GM12878 (cell line): ENCODE results near the gene ANO6. TPM values are rescaled to one million over a fixed set of nuclear protein-coding genes. Genes with fewer than 3 reads are reported as not detected.

Experiments
- ATAC-seq: fragments of 200-7000 bp; cut with Tn5 transposase; 3 replicates; pipeline ENCODE4 v1.9.1; 2020; ENCODE audit warnings: mild to moderate bottlenecking, moderate library complexity
- BruUV-seq: library from RNA; stranded (reverse); fragments of 400-500 nt; replicated peaks from 2 replicates; lab custom pipeline; 2021; lab: Mats Ljungman, UMichigan
- CTCF ChIA-PET: fragments of 300-600 bp; sonication (Branson Sonifier 250); formaldehyde crosslinking; extraction: SDS; loops from one replicate; lab custom pipeline; 2021; ENCODE audit warnings: inconsistent platforms; lab: Yijun Ruan, JAX
- POLR2A ChIA-PET: fragments of 350-600 bp; formaldehyde crosslinking; extraction: SDS; loops from one replicate; lab custom pipeline; 2021; ENCODE audit warnings: inconsistent platforms; lab: Charles Lee
- RAD21 ChIA-PET: fragments of 300-600 bp; sonication (Branson Sonifier 250); formaldehyde crosslinking; loops from one replicate; lab custom pipeline; 2023; ENCODE audit warnings: antibody characterized with exemption; ENCODE audit not compliant: unreplicated experiment; lab: Charles Lee
- SMC1A ChIA-PET: fragments of 300-600 bp; sonication (Branson Sonifier 250); formaldehyde crosslinking; loops from one replicate; lab custom pipeline; 2023; ENCODE audit not compliant: unreplicated experiment, uncharacterized antibody; lab: Charles Lee
- DNase-seq: peaks from one replicate; pipeline ENCODE4 v3.0.0-alpha.2; 2011; ENCODE audit warnings: low read depth, low spot score
- FAIRE-seq: peaks from 3 replicates; lab custom pipeline; 2011; peaks lifted over from hg19 to GRCh38; lab: Jason Lieb, UNC
- H2AFZ ChIP-seq: 2 replicates; pipeline ENCODE4 v1.6.0; 2011; ENCODE audit warnings: low read depth, low read length, control low read depth; ENCODE audit not compliant: control insufficient read depth
- H3K27ac ChIP-seq: 2 replicates; pipeline ENCODE4 v1.5.1; 2011; ENCODE audit warnings: control low read depth; ENCODE audit not compliant: control insufficient read depth, insufficient read depth
- H3K27me3 ChIP-seq, 2 experiments: replicated peaks in 1 of 2; 2 replicates each; pipeline versions ENCODE4 v1.6.0 to v1.6.1; 2011; ENCODE audit warnings: low read length in 1 of 2; ENCODE audit not compliant: control insufficient read depth in 2 of 2, insufficient read depth in 2 of 2
- H3K36me3 ChIP-seq, 2 experiments: 2 replicates each; pipeline ENCODE4 v1.5.1; 2011; ENCODE audit warnings: low read length in 1 of 2; ENCODE audit not compliant: control insufficient read depth in 2 of 2, insufficient read depth in 2 of 2
- H3K4me1 ChIP-seq: 2 replicates; pipeline ENCODE4 v1.6.1; 2011; ENCODE audit warnings: mild to moderate bottlenecking, low read length, moderate library complexity, mixed read lengths; ENCODE audit not compliant: control insufficient read depth, insufficient read depth
- H3K4me2 ChIP-seq: 2 replicates; pipeline ENCODE4 v1.6.0; 2011; ENCODE audit warnings: control low read depth; ENCODE audit not compliant: control insufficient read depth, insufficient read depth
- H3K4me3 ChIP-seq: fragments of 200-600 bp; sonication (generic); 2 replicates; pipeline ENCODE4 v1.5.1; 2016
- H3K79me2 ChIP-seq: 2 replicates; pipeline ENCODE4 v1.6.0; 2011; ENCODE audit warnings: low read length; ENCODE audit not compliant: control insufficient read depth, insufficient read depth
- H3K9ac ChIP-seq: 2 replicates; pipeline ENCODE4 v1.8.0; 2011; ENCODE audit warnings: low read length, control low read depth, mixed read lengths; ENCODE audit not compliant: control insufficient read depth, insufficient read depth
- H3K9me3 ChIP-seq: replicated peaks from 3 replicates; pipeline ENCODE4 v1.5.1; 2011; ENCODE audit warnings: mild to moderate bottlenecking, low read length; ENCODE audit not compliant: control insufficient read depth, insufficient read depth
- H4K20me1 ChIP-seq: 2 replicates; pipeline ENCODE4 v1.6.0; 2011; ENCODE audit not compliant: control insufficient read depth, insufficient read depth
- BHLHE40 ChIP-seq, 2 experiments: fragments of 450-650 bp in 1 of 2; IDR thresholded peaks; 2 replicates each; pipeline ENCODE4 v1.6.1; 2011 to 2017; ENCODE audit warnings: low read depth in 2 of 2, borderline replicate concordance in 1 of 2, improper control_type of control experiment in 1 of 2, low read length in 1 of 2, mild to moderate bottlenecking in 1 of 2
- CBX3 ChIP-seq: fragments of 200-600 bp; sonication (generic); IDR thresholded peaks from 2 replicates; pipeline ENCODE4 v1.6.1; 2016; ENCODE audit warnings: low read depth, borderline replicate concordance
- CEBPB ChIP-seq, 2 experiments: fragments of 150-350 bp in 1 of 2; IDR thresholded peaks; 2 replicates each; pipeline ENCODE4 v1.6.1; 2012 to 2014; ENCODE audit warnings: low read depth in 2 of 2, low read length in 2 of 2, borderline replicate concordance in 1 of 2, inconsistent platforms in 1 of 2
- CHD2 ChIP-seq: IDR thresholded peaks from 2 replicates; pipeline ENCODE4 v1.6.1; 2011; ENCODE audit warnings: low read depth, low read length, improper control_type of control experiment, borderline replicate concordance
- CHD4 ChIP-seq: fragments of 200-600 bp; sonication (generic); IDR thresholded peaks from 2 replicates; pipeline ENCODE4 v1.6.1; 2016; ENCODE audit warnings: mild to moderate bottlenecking
- EP300 ChIP-seq, 2 experiments: fragments of 150-350 bp in 1 of 2; IDR thresholded peaks; 2 replicates each; pipeline ENCODE4 v1.6.1; 2011 to 2012; ENCODE audit warnings: low read depth in 2 of 2, low read length in 2 of 2, borderline replicate concordance in 1 of 2, improper control_type of control experiment in 1 of 2, inconsistent platforms in 1 of 2; ENCODE audit not compliant: control insufficient read depth in 1 of 2
- ETV6 ChIP-seq, 2 experiments: fragments of 450-650 bp in 1 of 2; IDR thresholded peaks in 1 of 2; conservative IDR thresholded peaks in 1 of 2; 2 replicates each; pipeline ENCODE4 v1.6.1; 2014; ENCODE audit warnings: antibody characterized with exemption in 1 of 2, borderline replicate concordance in 1 of 2, low read depth in 1 of 2, mild to moderate bottlenecking in 1 of 2, moderate library complexity in 1 of 2
- FOS ChIP-seq: IDR thresholded peaks from 3 replicates; pipeline ENCODE4 v1.6.1; 2011; ENCODE audit warnings: borderline replicate concordance; ENCODE audit not compliant: insufficient read length; ENCODE audit errors: extremely low read depth
- IRF5 ChIP-seq: fragments of 450-650 bp; IDR thresholded peaks from 2 replicates; pipeline ENCODE4 v1.6.1; 2017; ENCODE audit warnings: borderline replicate concordance
- NRF1 ChIP-seq: conservative IDR thresholded peaks from 2 replicates; pipeline ENCODE4 v1.6.1; 2011; ENCODE audit warnings: mild to moderate bottlenecking, low read depth, low read length, improper control_type of control experiment
- RAD21 ChIP-seq: IDR thresholded peaks from 2 replicates; pipeline ENCODE4 v1.6.1; 2011; ENCODE audit warnings: mild to moderate bottlenecking, low read depth, low read length, moderate library complexity; ENCODE audit not compliant: insufficient read depth
- RFX5 ChIP-seq: IDR thresholded peaks from 2 replicates; pipeline ENCODE4 v1.6.1; 2011; ENCODE audit warnings: low read depth, low read length, improper control_type of control experiment
- SMC3 ChIP-seq: IDR thresholded peaks from 2 replicates; pipeline ENCODE4 v1.6.1; 2011; ENCODE audit warnings: low read length, improper control_type of control experiment, borderline replicate concordance
- ZNF622 ChIP-seq: fragments of 450-650 bp; IDR thresholded peaks from 2 replicates; pipeline ENCODE4 v1.6.1; 2017; ENCODE audit warnings: mild to moderate bottlenecking, inconsistent platforms
- WGBS: methylation state at CpG from one replicate; pipeline ENCODE4 v1.1.6; 2016; ENCODE audit warnings: low lambda C conversion rate; ENCODE audit not compliant: insufficient replicate concordance, insufficient coverage; ENCODE audit errors: missing lambda C conversion rate; 5-methylcytosine and 5-hydroxymethylcytosine counted together
- in situ Hi-C: fragments of 300-500 bp; cut with MboI; formaldehyde crosslinking; loops from 9 replicates; pipeline ENCODE4 v1.14.3; 2018; ENCODE audit warnings: mixed read lengths
- intact Hi-C: fragments of 100-400 bp; cut with micrococcal nuclease; formaldehyde crosslinking; loops from one replicate; pipeline ENCODE4 v1.14.2; 2022; ENCODE audit not compliant: unreplicated experiment
- polyA plus RNA-seq, 11 experiments: library from polyadenylated mRNA; depleted of rRNA in 4 of 11; unstranded in 6 of 11; stranded (reverse) in 5 of 11; fragments of >200 nt; fragmentation: Nextera tagmentation in 4 of 11; fragmentation: Illumina TruSeq in 1 of 11; extraction: Ambion mirVana in 4 of 11; extraction: Trizol in 1 of 11; gene quantifications; 1 replicate in 1 of 11; 2 replicates in 10 of 11; pipeline versions ENCODE4 v1.2.1 to v1.2.3, GENCODE V29; 2011 to 2016; ENCODE audit warnings: inconsistent platforms in 2 of 11, missing spikeins in 2 of 11, low read depth in 1 of 11
- total RNA-seq, 4 experiments: library from RNA; depleted of rRNA in 3 of 4; stranded (reverse); fragments of >200 nt in 3 of 4; fragmentation: Illumina TruSeq in 1 of 4; extraction: Trizol in 1 of 4; gene quantifications; 2 replicates each; pipeline versions ENCODE4 v1.2.1 to v1.2.3, GENCODE V29; 2013 to 2021
- TF ChIP-seq, protein P1 (sequence below): IDR thresholded peaks from 2 replicates; pipeline ENCODE4 v1.6.1; 2012; ENCODE audit warnings: mild to moderate bottlenecking, low read depth, low read length
- TF ChIP-seq, protein P2 (sequence below), 3 experiments: IDR thresholded peaks in 2 of 3; conservative IDR thresholded peaks in 1 of 3; 2 replicates each; pipeline ENCODE4 v1.5.1; 2011; ENCODE audit warnings: low read depth in 3 of 3, low read length in 3 of 3, mild to moderate bottlenecking in 3 of 3, control low read depth in 2 of 3, moderate library complexity in 2 of 3, inconsistent platforms in 1 of 3, mixed read lengths in 1 of 3; ENCODE audit not compliant: control insufficient read depth in 2 of 3, insufficient read depth in 1 of 3; ENCODE audit errors: extremely low read depth in 1 of 3

ANO6 gene
- total and polyA plus RNA-seq, 10 of the 15 experiments (the other 5 are each of a cell fraction or from before 2014, with no cell fraction given), result 4.6 to 30.3 (median 26.0) TPM

- DNase-seq (no peak), FAIRE-seq (no peak), ATAC-seq (0 out of 3 replicates have a peak, but pooled peaks have one; percentile 28)
- H3K79me2 ChIP-seq, result no peaks in the 10 kb centered on the region
- H3K9ac ChIP-seq, result no peak overlapping the region
- H3K4me1 ChIP-seq, result no peaks in the 10 kb centered on the region
- no peak overlapping the region for H3K4me3 ChIP-seq
- H4K20me1 ChIP-seq, result no peaks in the 10 kb centered on the region
- no peaks in the 10 kb centered on the region for H3K27me3 ChIP-seq
- H3K4me2 ChIP-seq, result no peak overlapping the region
- ChIA-PET RAD21 (interaction anchor here (0.8 to 2.4 kb wide), 3 partner anchors 33 to 360 kb away, joined by 4 to 8 read pairs (median 8); partner anchors contain the start of gene ANO6), POLR2A (no interaction called here), SMC1A (interaction anchor here (0.8 to 2.1 kb wide), 5 partner anchors 23 to 361 kb away, joined by 3 to 7 read pairs (median 4); no protein-coding TSS in a partner anchor), CTCF (interaction anchor here (1.0 to 3.2 kb wide), 7 partner anchors 8 to 361 kb away, joined by 3 to 14 read pairs (median 10); no protein-coding TSS in a partner anchor)
- H3K36me3 ChIP-seq, result no peaks in the 10 kb centered on the region
- no peak overlapping the region for H2AFZ ChIP-seq
- no peak overlapping the region for H3K27ac ChIP-seq
- peaks cover 1% of the 10 kb centered on the region; the same call in 1 of the 3 replicates for H3K9me3 ChIP-seq
- intact Hi-C loops (no loop called here), in situ Hi-C loops (no loop called here)
- WGBS, result 100% methylated on average over 2 of the region's 2 CpGs
- no TSS peak for BruUV-seq
- no peak for TF ChIP-seq CBX3
- TF ChIP-seq, protein P1, sequence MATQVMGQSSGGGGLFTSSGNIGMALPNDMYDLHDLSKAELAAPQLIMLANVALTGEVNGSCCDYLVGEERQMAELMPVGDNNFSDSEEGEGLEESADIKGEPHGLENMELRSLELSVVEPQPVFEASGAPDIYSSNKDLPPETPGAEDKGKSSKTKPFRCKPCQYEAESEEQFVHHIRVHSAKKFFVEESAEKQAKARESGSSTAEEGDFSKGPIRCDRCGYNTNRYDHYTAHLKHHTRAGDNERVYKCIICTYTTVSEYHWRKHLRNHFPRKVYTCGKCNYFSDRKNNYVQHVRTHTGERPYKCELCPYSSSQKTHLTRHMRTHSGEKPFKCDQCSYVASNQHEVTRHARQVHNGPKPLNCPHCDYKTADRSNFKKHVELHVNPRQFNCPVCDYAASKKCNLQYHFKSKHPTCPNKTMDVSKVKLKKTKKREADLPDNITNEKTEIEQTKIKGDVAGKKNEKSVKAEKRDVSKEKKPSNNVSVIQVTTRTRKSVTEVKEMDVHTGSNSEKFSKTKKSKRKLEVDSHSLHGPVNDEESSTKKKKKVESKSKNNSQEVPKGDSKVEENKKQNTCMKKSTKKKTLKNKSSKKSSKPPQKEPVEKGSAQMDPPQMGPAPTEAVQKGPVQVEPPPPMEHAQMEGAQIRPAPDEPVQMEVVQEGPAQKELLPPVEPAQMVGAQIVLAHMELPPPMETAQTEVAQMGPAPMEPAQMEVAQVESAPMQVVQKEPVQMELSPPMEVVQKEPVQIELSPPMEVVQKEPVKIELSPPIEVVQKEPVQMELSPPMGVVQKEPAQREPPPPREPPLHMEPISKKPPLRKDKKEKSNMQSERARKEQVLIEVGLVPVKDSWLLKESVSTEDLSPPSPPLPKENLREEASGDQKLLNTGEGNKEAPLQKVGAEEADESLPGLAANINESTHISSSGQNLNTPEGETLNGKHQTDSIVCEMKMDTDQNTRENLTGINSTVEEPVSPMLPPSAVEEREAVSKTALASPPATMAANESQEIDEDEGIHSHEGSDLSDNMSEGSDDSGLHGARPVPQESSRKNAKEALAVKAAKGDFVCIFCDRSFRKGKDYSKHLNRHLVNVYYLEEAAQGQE, result no peak
- no peak for TF ChIP-seq FOS
- no peak for TF ChIP-seq CEBPB (IDR thresholded peaks at IDR 0.05; ENCODE audit: borderline replicate concordance in 1 of 2, low read depth in 2 of 2, low read length in 2 of 2)
- no peak for TF ChIP-seq RFX5
- TF ChIP-seq BHLHE40 (IDR thresholded peaks at IDR 0.05; ENCODE audit: borderline replicate concordance in 1 of 2, low read depth in 2 of 2, low read length in 1 of 2), result no peak
- TF ChIP-seq ZNF622, result no peak
- no peak for TF ChIP-seq CHD2
- TF ChIP-seq ETV6 (conservative IDR thresholded peaks at IDR 0.05 in 1 of 2, IDR thresholded peaks at IDR 0.05 in 1 of 2; ENCODE audit: borderline replicate concordance in 1 of 2, low read depth in 1 of 2), result no peak
- no peak for TF ChIP-seq CHD4
- no peak for TF ChIP-seq NRF1
- no peak for TF ChIP-seq IRF5
- TF ChIP-seq, protein P2, sequence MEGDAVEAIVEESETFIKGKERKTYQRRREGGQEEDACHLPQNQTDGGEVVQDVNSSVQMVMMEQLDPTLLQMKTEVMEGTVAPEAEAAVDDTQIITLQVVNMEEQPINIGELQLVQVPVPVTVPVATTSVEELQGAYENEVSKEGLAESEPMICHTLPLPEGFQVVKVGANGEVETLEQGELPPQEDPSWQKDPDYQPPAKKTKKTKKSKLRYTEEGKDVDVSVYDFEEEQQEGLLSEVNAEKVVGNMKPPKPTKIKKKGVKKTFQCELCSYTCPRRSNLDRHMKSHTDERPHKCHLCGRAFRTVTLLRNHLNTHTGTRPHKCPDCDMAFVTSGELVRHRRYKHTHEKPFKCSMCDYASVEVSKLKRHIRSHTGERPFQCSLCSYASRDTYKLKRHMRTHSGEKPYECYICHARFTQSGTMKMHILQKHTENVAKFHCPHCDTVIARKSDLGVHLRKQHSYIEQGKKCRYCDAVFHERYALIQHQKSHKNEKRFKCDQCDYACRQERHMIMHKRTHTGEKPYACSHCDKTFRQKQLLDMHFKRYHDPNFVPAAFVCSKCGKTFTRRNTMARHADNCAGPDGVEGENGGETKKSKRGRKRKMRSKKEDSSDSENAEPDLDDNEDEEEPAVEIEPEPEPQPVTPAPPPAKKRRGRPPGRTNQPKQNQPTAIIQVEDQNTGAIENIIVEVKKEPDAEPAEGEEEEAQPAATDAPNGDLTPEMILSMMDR (IDR thresholded peaks at IDR 0.05 in 2 of 3, conservative IDR thresholded peaks at IDR 0.05 in 1 of 3; ENCODE audit: control insufficient read depth in 2 of 3, extremely low read depth in 1 of 3, insufficient read depth in 1 of 3, low read depth in 3 of 3, low read length in 3 of 3), result peak in 2 of 3 experiments; percentile 3 to 30; a peak in 3 of 6 replicates
- TF ChIP-seq EP300 (IDR thresholded peaks at IDR 0.05; ENCODE audit: borderline replicate concordance in 1 of 2, control insufficient read depth in 1 of 2, low read depth in 2 of 2, low read length in 2 of 2), result no peak
- TF ChIP-seq SMC3, result peak; percentile 26; the same call in 1 of the 2 replicates
- TF ChIP-seq RAD21, result peak; percentile 47
Observed at GRCh38 chr12:45183246-45183645, 32.6 kb upstream of the ANO6 start.
